B cell (primary cell): ENCODE results near the gene AIG1. TPM values are rescaled to one million over a fixed set of nuclear protein-coding genes. Genes with fewer than 3 reads are reported as not detected.

Experiments
- ATAC-seq: fragments of 200-7000 bp; cut with Tn5 transposase; one replicate; pipeline ENCODE4 v1.10.0; 2021; ENCODE audit warnings: low read depth, mild to moderate bottlenecking, moderate number of reproducible peaks, moderate library complexity
- CTCF ChIA-PET: fragments of 350-600 bp; sonication (Branson Sonifier 250); formaldehyde crosslinking; loops from one replicate; lab custom pipeline; 2021; ENCODE audit warnings: antibody characterized with exemption, inconsistent platforms; lab: Charles Lee
- POLR2A ChIA-PET: fragments of 350-600 bp; sonication (Branson Sonifier 250); formaldehyde crosslinking; loops from one replicate; lab custom pipeline; 2021; ENCODE audit warnings: antibody characterized with exemption; lab: Charles Lee
- DNase-seq: peaks from one replicate; pipeline ENCODE4 v3.0.0; 2013
- H2AFZ ChIP-seq: 2 replicates; pipeline ENCODE4 v1.6.1; 2012; ENCODE audit warnings: mild to moderate bottlenecking, low read depth, low read length; ENCODE audit not compliant: insufficient read depth, poor library complexity, severe bottlenecking
- H3K27ac ChIP-seq, 2 donors: 1 replicate in 1 of 2; 2 replicates in 1 of 2; pipeline ENCODE4 v1.5.1; 2012 to 2013; ENCODE audit warnings: low read length in 2 of 2, mild to moderate bottlenecking in 2 of 2, moderate library complexity in 1 of 2
- H3K27me3 ChIP-seq, 4 experiments: fragments of 200-600 bp in 1 of 4; sonication (generic) in 1 of 4; replicated peaks in 1 of 4; 1 replicate in 2 of 4; 2 replicates in 2 of 4; pipeline versions ENCODE4 v1.6.1 to v1.7.0; 2013 to 2016; ENCODE audit warnings: low read length in 3 of 4, mild to moderate bottlenecking in 2 of 4, mixed read lengths in 1 of 4, moderate library complexity in 1 of 4; ENCODE audit not compliant: insufficient read depth in 4 of 4, control insufficient read depth in 3 of 4; ENCODE audit errors: control extremely low read depth in 1 of 4
- H3K36me3 ChIP-seq, 2 experiments: replicated peaks in 1 of 2; 1 replicate in 1 of 2; 2 replicates in 1 of 2; pipeline versions ENCODE4 v1.6.1 to v1.7.1; 2013; ENCODE audit warnings: low read length in 1 of 2; ENCODE audit not compliant: insufficient read depth in 2 of 2, control insufficient read depth in 1 of 2; ENCODE audit errors: control extremely low read depth in 1 of 2, extremely low read depth in 1 of 2
- H3K4me1 ChIP-seq, 2 donors: fragments of 200-600 bp in 1 of 2; sonication (generic) in 1 of 2; 1 replicate in 1 of 2; 2 replicates in 1 of 2; pipeline versions ENCODE4 v1.5.1 to v1.6.1; 2013 to 2017; ENCODE audit warnings: low read length in 2 of 2; ENCODE audit not compliant: control insufficient read depth in 2 of 2, insufficient read depth in 2 of 2
- H3K4me2 ChIP-seq: replicated peaks from 2 replicates; pipeline ENCODE3; 2012; ENCODE audit warnings: mild to moderate bottlenecking, low read depth, low read length; ENCODE audit not compliant: poor library complexity, severe bottlenecking
- H3K4me3 ChIP-seq, 5 experiments: fragments of 200-600 bp in 1 of 5; sonication (generic) in 1 of 5; 1 replicate in 3 of 5; 2 replicates in 2 of 5; pipeline versions ENCODE4 v1.5.1 to v1.7.0; 2011 to 2016; ENCODE audit warnings: low read length in 4 of 5, mild to moderate bottlenecking in 4 of 5, low read depth in 2 of 5, control low read depth in 1 of 5, moderate library complexity in 1 of 5; ENCODE audit not compliant: insufficient read depth in 1 of 5; ENCODE audit errors: control extremely low read depth in 1 of 5, extremely low read depth in 1 of 5
- H3K79me2 ChIP-seq: fragments of 200-600 bp; sonication (generic); one replicate; pipeline ENCODE4 v1.6.0; 2016; ENCODE audit warnings: low read length; ENCODE audit not compliant: control insufficient read depth, insufficient read depth
- H3K9ac ChIP-seq: fragments of 200-600 bp; sonication (generic); 2 replicates; pipeline ENCODE4 v1.6.1; 2017; ENCODE audit warnings: mild to moderate bottlenecking, low read length, moderate library complexity
- H3K9me3 ChIP-seq, 3 donors: one replicate each; pipeline versions ENCODE4 v1.6.1 to v1.7.1; 2013; ENCODE audit warnings: low read length in 2 of 3; ENCODE audit not compliant: control insufficient read depth in 2 of 3, insufficient read depth in 1 of 3; ENCODE audit errors: control extremely low read depth in 1 of 3
- H4K20me1 ChIP-seq: 2 replicates; pipeline ENCODE4 v1.6.0; 2012; ENCODE audit warnings: mild to moderate bottlenecking, low read length; ENCODE audit not compliant: insufficient read depth, control insufficient read depth, poor library complexity, severe bottlenecking
- H3K27ac Mint-ChIP-seq: one replicate; pipeline ENCODE4 v1.8.0; 2021; ENCODE audit warnings: mixed read lengths
- H3K27me3 Mint-ChIP-seq: one replicate; pipeline ENCODE4 v1.8.0; 2021; ENCODE audit warnings: mixed read lengths
- H3K4me1 Mint-ChIP-seq: one replicate; pipeline ENCODE4 v1.8.0; 2021; ENCODE audit warnings: mixed read lengths
- H3K4me3 Mint-ChIP-seq: one replicate; pipeline ENCODE4 v1.8.0; 2021; ENCODE audit warnings: mixed read lengths
- H3K9me3 Mint-ChIP-seq: one replicate; pipeline ENCODE4 v1.8.0; 2022; ENCODE audit warnings: mixed read lengths; ENCODE audit not compliant: insufficient read depth
- CTCF ChIP-seq: fragments of 200-600 bp; IDR thresholded peaks from one replicate; pipeline ENCODE4 v1.8.0; 2022; ENCODE audit warnings: antibody characterized with exemption, mild to moderate bottlenecking
- EZH2 ChIP-seq: IDR thresholded peaks from 2 replicates; pipeline ENCODE4 v1.6.1; 2012; ENCODE audit warnings: borderline replicate concordance, low read depth, mild to moderate bottlenecking, moderate library complexity, low read length; ENCODE audit not compliant: insufficient read depth, poor library complexity, severe bottlenecking
- WGBS: methylation state at CpG from one replicate; pipeline ENCODE4 v1.1.5; 2013; ENCODE audit warnings: missing lambda C conversion rate; ENCODE audit not compliant: insufficient coverage; 5-methylcytosine and 5-hydroxymethylcytosine counted together
- intact Hi-C: fragments of 100-400 bp; cut with micrococcal nuclease; formaldehyde crosslinking; loops from one replicate; pipeline ENCODE4 v1.10.0; 2022
- polyA plus RNA-seq: library from polyadenylated mRNA; depleted of rRNA; stranded (reverse); fragments of >200 nt; gene quantifications from 2 replicates; pipeline ENCODE4 v1.2.3, GENCODE V29; 2012
- total RNA-seq, 2 donors: library from RNA; stranded (reverse); fragments of 120-200 nt in 1 of 2; gene quantifications; 1 replicate in 1 of 2; 2 replicates in 1 of 2; pipeline versions ENCODE4 v1.2.3 to v1.2.4, GENCODE V29; 2013 to 2022

Gene AIG1
- total and polyA plus RNA-seq, 2 donors (not counting 1 experiment from before 2014, with no cell fraction given) = 7.0 to 9.0 TPM

GRCh38 chr6:143298071-143298470 lies 237.4 kb downstream of the AIG1 start:
- H3K79me2 ChIP-seq = no peaks in the 10 kb centered on the region
- H3K4me1 ChIP-seq = no peaks in the 10 kb centered on the region
- Mint-ChIP-seq H3K4me3 (no peak overlapping the region), H3K27ac (no peak overlapping the region), H3K9me3 (no peaks in the 10 kb centered on the region), H3K4me1 (no peaks in the 10 kb centered on the region), H3K27me3 (no peaks in the 10 kb centered on the region)
- no peak overlapping the region for H3K4me2 ChIP-seq
- no peaks in the 10 kb centered on the region for H3K9me3 ChIP-seq
- no peak overlapping the region for H2AFZ ChIP-seq
- DNase-seq (no peak), ATAC-seq (no peak)
- H4K20me1 ChIP-seq = no peaks in the 10 kb centered on the region
- CTCF ChIA-PET = no interaction called here
- no peaks in the 10 kb centered on the region for H3K27me3 ChIP-seq
- intact Hi-C loops = no loop called here
- TF ChIP-seq EZH2 (no peak), CTCF (no peak)
- no peaks in the 10 kb centered on the region for H3K36me3 ChIP-seq
- no peak overlapping the region for H3K4me3 ChIP-seq
- POLR2A ChIA-PET = no interaction called here
- H3K27ac ChIP-seq = no peak overlapping the region
- 100% methylated on average over 1 of the region's 1 CpG for WGBS
- H3K9ac ChIP-seq = no peak overlapping the region

- Histone ChIP-seq H3K36me3 (no peaks in the 10 kb centered on the region), H3K9ac (no peak overlapping the region), H3K4me2 (no peak overlapping the region), H3K4me3 (no peak overlapping the region), H3K27ac (no peak overlapping the region), H3K4me1 (no peaks in the 10 kb centered on the region), H2AFZ (no peak overlapping the region), H3K9me3 (no peaks in the 10 kb centered on the region), H3K27me3 (no peaks in the 10 kb centered on the region), H4K20me1 (no peaks in the 10 kb centered on the region), H3K79me2 (no peaks in the 10 kb centered on the region)
- intact Hi-C loops = no loop called here
- Mint-ChIP-seq H3K4me3 (no peak overlapping the region), H3K27ac (no peak overlapping the region), H3K27me3 (no peaks in the 10 kb centered on the region), H3K9me3 (no peaks in the 10 kb centered on the region), H3K4me1 (no peaks in the 10 kb centered on the region)
- ChIA-PET POLR2A (no interaction called here), CTCF (no interaction called here)
- TF ChIP-seq EZH2 (no peak), CTCF (no peak)
- DNase-seq (no peak), ATAC-seq (no peak)
- WGBS = 75% methylated on average over 4 of the region's 6 CpGs
Observed at GRCh38 chr6:143299253-143300166, 238.8 kb downstream of the AIG1 start.
